ENCODE measurements around the gene DPH6.
"Not testable (repeated sequence)": the region's sequence is repeated elsewhere in the genome, so short reads cannot be mapped to it uniquely, and the experiment has no call there.

DPH6 gene, protein sequence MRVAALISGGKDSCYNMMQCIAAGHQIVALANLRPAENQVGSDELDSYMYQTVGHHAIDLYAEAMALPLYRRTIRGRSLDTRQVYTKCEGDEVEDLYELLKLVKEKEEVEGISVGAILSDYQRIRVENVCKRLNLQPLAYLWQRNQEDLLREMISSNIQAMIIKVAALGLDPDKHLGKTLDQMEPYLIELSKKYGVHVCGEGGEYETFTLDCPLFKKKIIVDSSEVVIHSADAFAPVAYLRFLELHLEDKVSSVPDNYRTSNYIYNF

GRCh38 chr15:35545824-35546510 lies at the start of gene DPH6:
Gene DPH6, minus strand, starts transcription at chr15:35546165. Its CDS starts 24 bp downstream, at chr15:35546141.
- peak; percentile 85 for DNase-seq

GRCh38 chr15:35595656-35596055 lies 49.7 kb upstream of the DPH6 start:
- DNase-seq: no peak

GRCh38 chr15:35591987-35592386 lies 46.0 kb upstream of the DPH6 start:
- not testable (repeated sequence) for DNase-seq

DNA sequence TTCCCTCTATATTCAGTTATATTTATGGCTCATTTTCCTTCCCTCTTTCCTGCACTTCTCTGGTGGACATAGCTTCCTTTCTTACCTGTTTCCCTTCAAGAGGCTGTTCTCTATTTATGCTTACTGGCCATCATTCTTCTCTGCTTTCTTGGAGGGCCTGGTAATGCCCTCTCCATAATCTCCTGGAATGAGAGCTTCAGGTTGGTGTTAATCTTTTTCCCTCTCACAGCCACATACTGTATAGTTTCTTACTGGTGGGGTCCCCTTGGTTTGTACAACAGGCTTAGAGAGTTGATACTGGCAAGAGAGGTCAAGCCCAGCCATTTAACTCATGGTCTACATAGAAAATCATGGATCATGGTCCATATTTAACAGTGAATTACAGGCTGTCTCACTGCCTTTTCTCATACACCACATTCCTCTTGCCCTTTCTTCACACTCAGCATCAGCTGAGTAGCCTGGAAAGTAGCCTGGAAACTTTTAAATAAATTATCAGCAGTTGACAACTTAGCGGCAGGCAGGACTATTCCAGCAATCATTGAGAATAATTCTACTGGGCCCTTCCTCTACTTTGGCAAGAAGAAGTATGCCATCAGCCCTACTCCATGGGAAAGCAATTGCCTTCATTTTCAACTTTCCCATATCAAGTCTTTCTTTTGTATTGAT lies 38.0 kb upstream of the DPH6 start:
- no peak for DNase-seq

- no peak for DNase-seq
Measured at GRCh38 chr15:35580606-35581005, 34.6 kb upstream of the DPH6 start.

DNA sequence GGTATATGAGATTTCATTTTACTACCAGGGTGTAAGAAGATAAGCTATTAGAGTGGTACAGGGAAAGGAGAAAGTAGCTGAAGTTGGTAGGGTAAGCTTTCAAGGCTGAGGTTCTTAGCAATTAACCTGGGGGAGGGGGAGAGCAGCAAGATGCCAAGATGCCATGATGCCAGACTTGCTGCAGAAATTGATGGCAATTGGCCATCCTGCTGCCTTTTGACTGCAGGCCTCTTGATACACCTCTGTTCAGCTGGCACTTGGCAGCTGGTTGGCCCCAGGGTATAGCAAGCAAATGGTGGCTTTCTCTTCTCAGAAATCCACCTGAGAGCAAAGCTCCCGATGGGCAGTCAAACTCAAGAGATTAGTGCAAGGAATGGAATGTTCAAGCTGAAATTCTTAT lies 21.4 kb upstream of the DPH6 start:
- no peak for DNase-seq

- DNase-seq: no peak
Measured at GRCh38 chr15:35566991-35567390, 21.0 kb upstream of the DPH6 start.

DNA sequence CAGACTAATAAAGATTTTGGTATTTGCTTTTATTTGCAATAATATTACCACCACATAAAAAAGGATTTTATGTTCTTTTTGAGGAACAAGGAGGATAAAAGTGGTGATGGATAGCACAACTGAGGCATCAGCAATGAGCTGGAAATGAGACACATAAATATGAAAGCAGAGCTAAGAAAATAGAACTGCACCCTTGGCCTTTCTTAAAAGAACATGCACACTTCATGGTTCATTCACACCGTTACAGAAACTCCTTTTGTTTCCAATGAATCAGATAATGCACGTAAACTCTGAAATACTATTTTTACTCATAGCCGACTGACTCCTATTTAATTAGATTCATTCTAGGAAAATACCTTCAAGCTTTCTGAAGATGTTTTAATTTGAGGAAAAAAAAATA lies 19.9 kb upstream of the DPH6 start:
- DNase-seq: no peak

DNA sequence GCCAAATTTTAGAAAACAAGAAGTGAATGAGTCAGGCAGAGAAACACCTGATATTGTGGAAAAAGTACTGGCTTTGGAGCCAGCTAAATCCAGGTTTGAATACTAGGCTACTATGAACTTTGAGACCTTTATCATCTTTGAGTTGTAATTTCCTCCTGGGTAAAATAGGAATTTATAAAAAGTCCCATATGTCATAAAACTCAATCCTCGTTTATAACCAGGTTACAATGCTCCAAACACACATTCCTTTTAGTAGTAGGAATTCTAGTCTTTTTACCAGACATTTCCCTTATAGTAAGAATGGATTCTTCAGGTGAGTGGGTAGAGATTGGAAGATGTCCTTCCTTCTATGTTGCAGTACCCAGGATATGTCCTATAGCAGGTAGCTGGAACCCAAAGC lies 16.7 kb upstream of the DPH6 start:
- no peak for DNase-seq

DNA sequence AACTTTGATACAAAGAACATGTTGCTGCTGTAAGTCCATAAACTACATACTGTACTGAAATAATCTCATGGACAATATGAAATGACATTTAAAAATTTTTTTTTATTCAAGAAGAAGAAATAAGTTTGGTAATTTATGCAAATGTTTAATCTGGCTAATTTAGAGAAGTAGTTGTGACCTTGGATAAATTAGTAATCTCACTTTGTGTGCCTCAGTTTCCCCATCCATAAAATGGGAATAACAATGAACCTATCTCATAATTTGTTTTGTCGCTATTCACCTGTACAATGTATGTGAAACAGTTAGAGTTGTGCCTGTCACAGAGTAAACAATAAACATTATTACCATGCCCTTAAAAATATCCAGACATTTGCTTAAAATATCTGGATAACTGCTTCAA lies 15.3 kb upstream of the DPH6 start:
- DNase-seq: no peak

DNA sequence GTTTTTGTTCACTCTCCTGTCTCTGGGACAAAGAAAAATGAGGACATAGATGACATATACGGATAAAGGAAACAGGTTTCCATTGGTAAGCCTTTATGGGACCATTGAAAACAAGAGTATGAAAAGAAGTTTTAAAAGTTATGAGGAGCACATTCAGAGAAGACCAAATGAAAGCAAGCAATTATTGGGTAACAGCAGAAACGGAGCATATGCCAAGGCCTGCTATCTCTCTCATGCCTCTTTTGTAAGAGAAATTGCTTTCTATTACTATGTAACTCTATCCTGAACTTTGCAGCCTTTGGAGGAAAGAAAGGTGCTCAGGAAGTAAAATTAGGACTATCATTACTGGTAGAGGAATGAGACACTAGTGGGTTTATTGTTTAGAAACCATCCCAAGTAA lies 14.9 kb upstream of the DPH6 start:
- no peak for DNase-seq

DNA sequence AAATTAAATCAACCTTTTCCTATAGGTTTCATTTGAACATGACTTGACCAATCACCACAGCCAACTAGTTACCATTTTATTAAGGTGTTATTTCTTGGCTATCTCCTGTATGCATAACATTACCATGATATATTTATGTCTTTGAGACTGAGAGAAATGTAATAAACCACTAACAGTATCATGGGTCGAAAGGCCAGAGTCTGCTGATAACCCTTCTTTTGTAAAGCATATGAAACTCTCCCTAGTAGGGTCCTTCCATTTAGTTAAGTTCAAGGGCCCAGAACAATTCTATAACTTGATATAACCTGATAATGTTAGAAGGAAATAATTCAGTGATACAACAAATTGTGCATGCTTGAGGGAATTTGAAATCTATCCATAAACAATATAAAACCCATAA lies 14.3 kb upstream of the DPH6 start:
- no peak for DNase-seq

GRCh38 chr15:35559683-35560082 lies 13.7 kb upstream of the DPH6 start:
- DNase-seq: no peak

- DNase-seq: no peak
Measured at GRCh38 chr15:35557544-35557943, 11.6 kb upstream of the DPH6 start.

DNA sequence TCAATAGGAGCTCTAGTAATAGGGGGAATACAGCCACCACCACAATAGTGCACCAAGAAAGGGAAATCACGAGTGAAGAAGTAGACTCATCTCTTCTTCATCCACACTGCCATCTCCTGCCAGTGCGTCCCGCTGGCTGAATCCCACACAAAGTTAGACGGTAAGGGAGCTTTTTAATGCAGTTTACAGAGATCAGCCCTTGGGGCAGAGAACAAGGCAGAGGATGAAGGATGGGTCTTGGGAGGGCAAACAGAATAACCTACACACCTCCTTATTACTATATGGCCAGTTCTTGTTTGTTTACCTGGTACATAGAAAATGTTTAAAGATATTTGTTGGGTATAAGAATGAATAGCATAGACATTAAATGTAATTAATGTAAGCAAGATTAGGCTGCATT lies 11.0 kb upstream of the DPH6 start:
- DNase-seq: no peak

- no peak for DNase-seq
Measured at GRCh38 chr15:35555244-35555643, 9.3 kb upstream of the DPH6 start.

DNA sequence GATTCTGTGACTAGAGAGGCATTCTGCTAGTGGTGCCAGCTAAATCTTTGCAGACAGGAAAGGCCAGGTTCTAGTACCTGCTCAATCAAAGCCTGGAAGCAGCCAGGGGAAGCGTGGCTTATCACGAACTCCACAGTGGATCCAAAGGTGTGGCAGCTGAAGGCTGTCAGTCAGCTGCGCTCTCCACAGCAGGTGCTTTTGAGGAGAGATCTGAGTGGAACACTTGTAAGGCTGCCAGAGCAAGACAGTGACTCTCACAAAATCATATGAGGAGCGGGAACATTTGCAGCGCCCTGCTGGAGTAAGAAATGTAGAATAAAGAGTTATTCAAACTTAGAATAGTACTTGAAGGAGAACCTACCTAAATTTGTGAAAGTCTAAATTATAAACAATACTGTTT lies 5.0 kb upstream of the DPH6 start:
- DNase-seq: no peak

GRCh38 chr15:35549567-35549966 lies 3.6 kb upstream of the DPH6 start:
- DNase-seq: no peak

DNA sequence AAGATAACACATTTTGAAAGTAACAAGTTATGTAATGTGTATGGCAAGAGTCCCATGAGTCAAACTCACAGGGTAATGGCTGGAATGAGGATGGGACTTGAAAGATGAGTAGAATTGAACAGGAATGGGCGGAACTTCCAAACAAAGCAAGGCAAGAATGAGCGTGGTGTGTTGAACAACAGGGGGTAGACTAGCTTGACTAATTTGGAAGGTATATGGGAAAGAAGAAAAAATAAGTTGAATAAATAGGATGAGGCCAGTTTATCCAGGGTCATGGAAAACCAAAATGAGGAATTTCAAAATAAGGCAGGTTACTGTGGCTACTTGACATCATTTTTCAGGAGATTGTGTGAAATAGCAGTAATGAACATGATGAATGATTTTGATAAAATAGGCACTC lies 2.5 kb upstream of the DPH6 start:
- no peak for DNase-seq

DNA sequence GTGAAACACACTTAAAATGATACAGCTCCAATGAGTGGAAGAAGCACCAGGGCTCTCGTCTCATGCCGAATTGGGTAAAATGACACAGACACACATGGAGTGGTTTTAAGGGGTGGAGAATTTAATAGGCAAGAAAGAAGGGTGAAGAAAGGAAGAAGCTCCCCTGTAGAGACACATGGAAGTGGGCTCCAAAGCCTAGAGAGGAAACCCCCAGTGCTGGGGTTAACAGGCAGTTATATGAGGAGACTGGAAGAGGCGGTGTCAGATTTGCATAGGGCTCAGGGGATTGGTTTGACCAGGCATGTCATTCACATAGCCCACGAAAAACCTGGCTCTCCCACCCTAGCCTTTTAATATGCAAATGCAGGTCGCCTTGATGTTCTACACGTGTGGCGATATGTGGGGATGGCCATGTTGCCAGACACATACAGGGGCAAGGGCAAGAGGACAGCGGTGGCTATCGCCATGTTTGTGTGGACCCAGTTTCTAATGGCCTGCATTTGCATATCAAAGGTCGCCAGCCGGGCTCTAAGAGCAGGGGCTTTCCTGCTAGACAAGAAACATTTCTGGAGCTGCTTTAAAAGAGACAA lies 1.9 kb upstream of the DPH6 start:
- DNase-seq: no peak

DNA sequence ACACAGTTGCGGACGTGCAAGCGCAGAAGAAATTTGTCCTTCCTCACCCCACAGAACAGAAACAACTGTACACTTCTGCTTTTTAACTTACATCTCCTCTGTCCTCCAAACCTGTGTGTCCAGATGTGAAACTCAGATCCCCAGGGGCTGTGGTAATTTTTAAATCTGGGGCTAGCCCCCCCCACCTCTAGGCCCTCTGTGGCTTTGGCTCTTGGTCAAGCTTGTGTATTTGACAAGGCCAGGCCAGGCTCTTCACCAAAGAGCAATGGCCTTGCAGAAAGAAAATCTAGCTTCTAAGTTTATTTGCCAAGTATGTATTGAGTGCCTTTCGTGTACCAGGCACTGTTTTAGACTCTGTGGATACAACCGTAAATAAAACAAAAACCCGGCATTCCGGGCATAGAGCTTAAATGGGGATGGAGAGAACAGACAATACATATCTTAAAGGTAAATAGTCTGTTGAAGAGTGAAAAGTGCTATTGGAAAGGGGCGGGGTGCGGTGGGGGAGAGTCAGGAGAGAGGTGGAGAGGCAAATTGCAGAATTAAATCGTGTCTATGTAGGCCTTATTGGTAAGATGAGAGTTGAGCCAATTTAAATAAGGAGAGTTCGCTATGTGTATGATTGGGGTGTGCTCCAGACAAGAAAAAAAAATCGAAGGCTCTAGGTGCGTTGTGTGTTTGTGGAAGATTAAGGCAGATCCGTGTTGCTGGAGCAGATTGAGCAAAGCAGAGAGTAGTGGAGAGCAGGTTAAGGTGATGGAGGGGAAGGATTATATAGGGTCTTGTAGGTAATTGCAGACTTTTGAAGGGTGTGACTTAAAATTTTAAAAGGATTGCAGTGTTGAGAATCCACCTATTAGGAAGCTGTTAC lies 781 bp upstream of the DPH6 start:
- no peak for DNase-seq

GRCh38 chr15:35545316-35545823 lies 595 bp downstream of the DPH6 start:
- DNase-seq: no peak

DNA sequence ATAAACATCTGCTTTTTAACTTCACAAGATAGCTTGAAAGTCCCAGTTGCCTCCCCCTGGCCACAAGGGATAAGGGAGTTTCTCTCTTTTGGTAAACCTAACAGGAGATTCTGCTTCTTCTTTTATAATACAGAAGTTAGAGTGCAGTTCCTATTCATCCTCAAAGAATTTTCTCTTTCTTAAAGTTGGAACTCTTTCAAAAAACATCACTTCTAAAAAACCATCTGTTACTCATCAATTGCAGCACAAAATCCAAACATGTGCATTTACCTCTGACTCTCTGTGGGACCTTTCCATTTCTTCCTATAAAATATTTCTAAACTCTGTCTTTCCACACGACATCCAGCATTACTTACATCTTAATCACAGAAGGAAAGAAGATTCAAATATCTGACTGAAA lies 5.1 kb downstream of the DPH6 start:
- DNase-seq: no peak

All from CD4-positive, alpha-beta T cell treated with Interleukin-17A for 1 hour (primary cell).